ENCODE data around the gene LGR6. TPM values are rescaled to one million over a fixed set of nuclear protein-coding genes. Genes with fewer than 3 reads are reported as not detected.

LGR6 gene
- total RNA-seq, 1 donor from 2014 or later = not detected

- H3K36me3 ChIP-seq (ENCODE audit: control insufficient read depth, insufficient read depth, low read length) = no peaks in the 10 kb centered on the region
- peak; percentile 79 for DNase-seq (ENCODE audit: low read depth)
- H3K4me3 ChIP-seq (ENCODE audit: low read depth, low read length) = no peak overlapping the region
- no peak for TF ChIP-seq CTCF (IDR thresholded peaks at IDR 0.05; ENCODE audit: insufficient read depth, low read length, severe bottlenecking)
- FAIRE-seq = no peak
- peaks cover 2% of the 10 kb centered on the region for H3K27me3 ChIP-seq (ENCODE audit: control insufficient read depth, insufficient read depth, low read length)
Measured at GRCh38 chr1:202291961-202292712, 98.5 kb downstream of the LGR6 start.

DNA sequence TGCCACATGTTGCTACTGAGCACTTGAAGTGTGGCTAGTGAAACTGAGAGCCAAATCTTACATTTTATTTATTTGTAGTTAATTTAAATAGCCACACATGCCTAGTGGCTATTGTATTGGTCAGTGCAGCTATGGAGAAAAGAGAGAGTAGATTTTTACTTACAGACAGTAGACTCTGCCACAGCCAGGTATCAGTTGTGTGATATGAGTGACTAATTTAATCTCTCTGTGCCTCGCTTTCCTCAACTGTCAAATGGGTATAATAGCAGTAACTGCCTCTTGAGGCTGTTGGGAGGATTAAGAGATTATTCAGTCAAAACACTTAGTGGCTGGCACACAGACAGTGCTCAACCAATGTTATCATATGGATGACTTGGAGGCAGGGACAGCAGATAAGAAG lies 99.2 kb downstream of the LGR6 start:
- Histone ChIP-seq H3K27me3 (ENCODE audit: control insufficient read depth, insufficient read depth, low read length) (peaks cover 2% of the 10 kb centered on the region), H3K36me3 (ENCODE audit: control insufficient read depth, insufficient read depth, low read length) (no peaks in the 10 kb centered on the region), H3K4me3 (ENCODE audit: low read depth, low read length) (no peak overlapping the region)
- DNase-seq (ENCODE audit: low read depth) (no peak), FAIRE-seq (no peak)
- TF ChIP-seq CTCF (IDR thresholded peaks at IDR 0.05; ENCODE audit: insufficient read depth, low read length, severe bottlenecking) = no peak

DNA sequence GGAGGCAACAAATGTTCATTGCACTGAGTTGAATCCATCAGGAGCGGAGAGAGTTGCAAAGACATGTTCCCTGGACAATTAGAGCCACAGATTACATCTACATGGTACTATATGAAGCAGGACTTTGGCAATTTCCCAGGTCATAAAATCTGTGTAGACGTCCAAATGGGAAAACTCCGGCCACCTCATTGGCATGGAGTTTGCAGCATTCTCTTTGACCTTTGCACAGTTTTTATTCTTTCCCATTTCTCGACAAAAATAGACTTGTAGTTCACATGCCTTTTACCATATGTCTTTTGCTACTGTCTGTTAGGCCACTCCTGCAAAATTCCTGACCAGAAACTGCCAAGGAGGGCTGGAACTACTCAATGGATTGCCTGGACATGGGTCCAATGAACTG lies 100.0 kb downstream of the LGR6 start:
- TF ChIP-seq CTCF (IDR thresholded peaks at IDR 0.05; ENCODE audit: insufficient read depth, low read length, severe bottlenecking) = no peak
- DNase-seq (ENCODE audit: low read depth) = no peak
- Histone ChIP-seq H3K36me3 (ENCODE audit: control insufficient read depth, insufficient read depth, low read length) (no peaks in the 10 kb centered on the region), H3K27me3 (ENCODE audit: control insufficient read depth, insufficient read depth, low read length) (peaks cover 2% of the 10 kb centered on the region), H3K4me3 (ENCODE audit: low read depth, low read length) (no peak overlapping the region)
- no peak for FAIRE-seq

GRCh38 chr1:202302166-202302565 lies 108.6 kb downstream of the LGR6 start:
- DNase-seq (ENCODE audit: low read depth) (no peak), FAIRE-seq (no peak)
- no peak for TF ChIP-seq CTCF (IDR thresholded peaks at IDR 0.05; ENCODE audit: insufficient read depth, low read length, severe bottlenecking)
- Histone ChIP-seq H3K27me3 (ENCODE audit: control insufficient read depth, insufficient read depth, low read length) (no peaks in the 10 kb centered on the region), H3K36me3 (ENCODE audit: control insufficient read depth, insufficient read depth, low read length) (no peaks in the 10 kb centered on the region), H3K4me3 (ENCODE audit: low read depth, low read length) (no peak overlapping the region)

DNA sequence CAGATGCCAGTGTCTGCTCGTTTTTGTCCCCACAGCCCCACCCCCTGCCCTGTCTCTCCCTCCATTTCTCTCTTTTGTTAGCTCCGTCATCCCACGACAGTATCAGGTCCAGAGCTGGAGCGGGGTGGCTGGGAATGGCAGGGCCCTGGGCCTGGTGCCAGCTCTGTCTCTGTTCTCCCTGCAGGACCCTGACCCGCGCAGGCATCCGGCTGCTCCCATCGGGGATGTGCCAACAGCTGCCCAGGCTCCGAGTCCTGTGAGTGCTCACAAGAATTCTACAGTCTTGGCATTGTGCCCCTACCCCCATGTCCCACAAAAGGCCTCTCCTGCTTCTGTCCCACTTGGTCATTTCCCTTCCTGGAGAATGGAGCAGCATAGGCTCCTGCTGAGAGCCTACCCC lies 110.8 kb downstream of the LGR6 start:
- Histone ChIP-seq H3K4me3 (ENCODE audit: low read depth, low read length) (no peak overlapping the region), H3K27me3 (ENCODE audit: control insufficient read depth, insufficient read depth, low read length) (no peaks in the 10 kb centered on the region), H3K36me3 (ENCODE audit: control insufficient read depth, insufficient read depth, low read length) (no peaks in the 10 kb centered on the region)
- no peak for TF ChIP-seq CTCF (IDR thresholded peaks at IDR 0.05; ENCODE audit: insufficient read depth, low read length, severe bottlenecking)
- FAIRE-seq = no peak
- no peak for DNase-seq (ENCODE audit: low read depth)

DNA sequence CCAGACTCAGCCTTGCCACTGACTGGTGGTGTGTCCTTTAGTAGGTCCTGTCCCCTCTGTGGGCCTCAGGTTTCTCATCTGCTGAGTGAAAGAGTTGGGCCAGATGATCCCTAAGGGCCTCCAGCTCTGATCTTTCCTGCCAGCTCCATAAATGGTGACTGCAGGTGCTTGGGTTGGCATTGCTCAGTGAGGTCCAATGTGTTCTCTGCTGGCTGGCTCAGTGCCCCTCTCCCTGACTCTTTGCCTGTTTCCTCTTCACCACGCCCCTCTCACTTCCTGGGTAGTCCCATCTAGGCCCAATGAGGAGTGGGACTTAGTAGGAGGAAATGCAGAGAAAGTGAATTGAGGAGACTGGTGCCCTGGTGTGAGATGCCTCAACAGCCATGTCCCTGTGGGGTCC lies 111.6 kb downstream of the LGR6 start:
- Histone ChIP-seq H3K27me3 (ENCODE audit: control insufficient read depth, insufficient read depth, low read length) (no peaks in the 10 kb centered on the region), H3K36me3 (ENCODE audit: control insufficient read depth, insufficient read depth, low read length) (no peaks in the 10 kb centered on the region), H3K4me3 (ENCODE audit: low read depth, low read length) (no peak overlapping the region)
- FAIRE-seq (no peak), DNase-seq (ENCODE audit: low read depth) (no peak)
- no peak for TF ChIP-seq CTCF (IDR thresholded peaks at IDR 0.05; ENCODE audit: insufficient read depth, low read length, severe bottlenecking)

Measured in bronchial epithelial cell (primary cell).